Esophagus squamous epithelium (tissue), 5 donors: ENCODE results near the gene NPEPL1. TPM values are rescaled to one million over a fixed set of nuclear protein-coding genes. Genes with fewer than 3 reads are reported as not detected.
A peak's percentile ranks its signal among the peaks of the same experiment; 100 is the strongest.

Source experiments
- DNase-seq: peaks from one replicate; lab custom pipeline; 2025; lab: John Stamatoyannopoulos, UW
- H3K27ac ChIP-seq, 4 donors: fragments of 200-600 bp; sonication (generic); one replicate each; pipeline ENCODE4 v1.5.1; 2016 to 2019; ENCODE audit warnings: mild to moderate bottlenecking in 1 of 4
- H3K27me3 ChIP-seq, 4 donors: fragments of 200-600 bp; sonication (generic); 1 replicate in 3 of 4; 2 replicates in 1 of 4; pipeline versions ENCODE4 v1.5.1 to v1.6.0; 2017 to 2021; ENCODE audit warnings: antibody characterized with exemption in 1 of 4
- H3K36me3 ChIP-seq, 3 donors: fragments of 200-600 bp; sonication (generic); one replicate each; pipeline ENCODE4 v1.5.1; 2016 to 2019
- H3K4me1 ChIP-seq, 3 donors: fragments of 200-600 bp; sonication (generic); one replicate each; pipeline ENCODE4 v1.5.1; 2017 to 2019
- H3K4me3 ChIP-seq, 4 donors: fragments of 200-600 bp; sonication (generic); 1 replicate in 3 of 4; 2 replicates in 1 of 4; pipeline ENCODE4 v1.5.1; 2016 to 2019; ENCODE audit warnings: mild to moderate bottlenecking in 2 of 4, moderate library complexity in 1 of 4
- H3K9me3 ChIP-seq, 3 donors: fragments of 200-600 bp; sonication (generic); one replicate each; pipeline ENCODE4 v1.5.1; 2016 to 2019
- CTCF ChIP-seq, 6 experiments: fragments of 450-650 bp in 4 of 6; fragments of 200-600 bp in 2 of 6; sonication (generic) in 2 of 6; IDR thresholded peaks; one replicate each; pipeline ENCODE4 v1.5.1; 2016 to 2019; ENCODE audit warnings: antibody characterized with exemption in 6 of 6, mild to moderate bottlenecking in 4 of 6, moderate library complexity in 4 of 6
- POLR2A ChIP-seq, 4 donors: fragments of 450-650 bp; IDR thresholded peaks; one replicate each; pipeline ENCODE4 v1.6.1; 2017; ENCODE audit warnings: antibody characterized with exemption in 4 of 4, mild to moderate bottlenecking in 4 of 4, moderate library complexity in 3 of 4
- WGBS, 2 donors: methylation state at CpG; one replicate each; pipeline ENCODE4 v1.1.5; 2018; 5-methylcytosine and 5-hydroxymethylcytosine counted together
- intact Hi-C: fragments of 100-400 bp; cut with DNase I; formaldehyde crosslinking; loops from one replicate; pipeline ENCODE4 v1.15.0; 2022
- total RNA-seq, 4 donors: library from RNA; depleted of rRNA; stranded (reverse); fragments of >200 nt; gene quantifications; one replicate each; pipeline ENCODE4 v1.1.0, GENCODE V29; 2016
- donor health status: DM: yes; HTN: yes; CAD: no.

NPEPL1 gene
- total RNA-seq, 4 donors from 2014 or later, result 16.7 to 36.0 (median 21.0) TPM

GRCh38 chr20:58658760-58659159 is 33.8 kb upstream of the NPEPL1 start:
- intact Hi-C loops, result no loop called here
- no peak overlapping the region for H3K27ac ChIP-seq
- H3K4me3 ChIP-seq, result no peak overlapping the region
- WGBS, 2 donors, result 66 to 75% methylated on average over 4 of the region's 4 CpGs
- H3K36me3 ChIP-seq, result peaks cover 0 to 35% (median 22%) of the 10 kb centered on the region in 3 donors
- H3K9me3 ChIP-seq, result no peaks in the 10 kb centered on the region
- peaks cover 4 to 84% (median 31%) of the 10 kb centered on the region in 3 donors for H3K4me1 ChIP-seq
- DNase-seq, result no peak
- no peaks in the 10 kb centered on the region for H3K27me3 ChIP-seq
- TF ChIP-seq POLR2A (IDR thresholded peaks at IDR 0.05) (no peak), CTCF (IDR thresholded peaks at IDR 0.05) (no peak)

GRCh38 chr20:58659841-58660240 is 32.8 kb upstream of the NPEPL1 start:
- TF ChIP-seq POLR2A (IDR thresholded peaks at IDR 0.05) (no peak), CTCF (IDR thresholded peaks at IDR 0.05) (no peak)
- Histone ChIP-seq H3K27me3 (no peaks in the 10 kb centered on the region), H3K4me3 (no peak overlapping the region), H3K36me3 (peaks cover 0 to 46% (median 22%) of the 10 kb centered on the region in 3 donors), H3K4me1 (peaks cover 4 to 73% (median 28%) of the 10 kb centered on the region in 3 donors), H3K27ac (peak overlapping the region in 2 of 4 donors; percentile 2 to 42), H3K9me3 (no peaks in the 10 kb centered on the region)
- WGBS, 2 donors, result 43 to 48% methylated on average over 3 of the region's 3 CpGs
- intact Hi-C loops, result no loop called here
- no peak for DNase-seq

- TF ChIP-seq CTCF (IDR thresholded peaks at IDR 0.05) (no peak), POLR2A (IDR thresholded peaks at IDR 0.05) (no peak)
- peaks cover 0 to 61% (median 18%) of the 10 kb centered on the region in 3 donors for H3K4me1 ChIP-seq
- H3K27me3 ChIP-seq, result no peaks in the 10 kb centered on the region
- intact Hi-C loops, result no loop called here
- H3K9me3 ChIP-seq, result no peaks in the 10 kb centered on the region
- peaks cover 0 to 56% (median 22%) of the 10 kb centered on the region in 3 donors for H3K36me3 ChIP-seq
- peak overlapping the region in 2 of 4 donors; percentile 33 to 61 for H3K27ac ChIP-seq
- H3K4me3 ChIP-seq, result no peak overlapping the region
- no peak for DNase-seq
- 77 to 79% methylated on average over 14 of the region's 14 CpGs for WGBS, 2 donors
Observed at GRCh38 chr20:58660855-58661597, 31.6 kb upstream of the NPEPL1 start.

GRCh38 chr20:58661598-58662473 is 30.8 kb upstream of the NPEPL1 start:
- H3K36me3 ChIP-seq, result peaks cover 0 to 64% (median 22%) of the 10 kb centered on the region in 3 donors
- H3K27me3 ChIP-seq, result no peaks in the 10 kb centered on the region
- DNase-seq, result no peak
- intact Hi-C loops, result no loop called here
- TF ChIP-seq POLR2A (IDR thresholded peaks at IDR 0.05), result no peak
- TF ChIP-seq CTCF (IDR thresholded peaks at IDR 0.05), result no peak
- no peak overlapping the region for H3K4me3 ChIP-seq
- peaks cover 0 to 53% (median 10%) of the 10 kb centered on the region in 3 donors for H3K4me1 ChIP-seq
- peak overlapping the region in 2 of 4 donors; percentile 33 to 61 for H3K27ac ChIP-seq
- no peaks in the 10 kb centered on the region for H3K9me3 ChIP-seq
- WGBS, 2 donors, result 73 to 83% methylated on average over 11 to 12 of the region's 12 CpGs
